NCI-H2171 (cell line): Measurements from ENCODE around the gene MRPL23.

ENCODE experiments used
- DNase-seq: peaks from one replicate; lab custom pipeline; 2025; lab: John Stamatoyannopoulos, UW

The MRPL23 gene

DNA sequence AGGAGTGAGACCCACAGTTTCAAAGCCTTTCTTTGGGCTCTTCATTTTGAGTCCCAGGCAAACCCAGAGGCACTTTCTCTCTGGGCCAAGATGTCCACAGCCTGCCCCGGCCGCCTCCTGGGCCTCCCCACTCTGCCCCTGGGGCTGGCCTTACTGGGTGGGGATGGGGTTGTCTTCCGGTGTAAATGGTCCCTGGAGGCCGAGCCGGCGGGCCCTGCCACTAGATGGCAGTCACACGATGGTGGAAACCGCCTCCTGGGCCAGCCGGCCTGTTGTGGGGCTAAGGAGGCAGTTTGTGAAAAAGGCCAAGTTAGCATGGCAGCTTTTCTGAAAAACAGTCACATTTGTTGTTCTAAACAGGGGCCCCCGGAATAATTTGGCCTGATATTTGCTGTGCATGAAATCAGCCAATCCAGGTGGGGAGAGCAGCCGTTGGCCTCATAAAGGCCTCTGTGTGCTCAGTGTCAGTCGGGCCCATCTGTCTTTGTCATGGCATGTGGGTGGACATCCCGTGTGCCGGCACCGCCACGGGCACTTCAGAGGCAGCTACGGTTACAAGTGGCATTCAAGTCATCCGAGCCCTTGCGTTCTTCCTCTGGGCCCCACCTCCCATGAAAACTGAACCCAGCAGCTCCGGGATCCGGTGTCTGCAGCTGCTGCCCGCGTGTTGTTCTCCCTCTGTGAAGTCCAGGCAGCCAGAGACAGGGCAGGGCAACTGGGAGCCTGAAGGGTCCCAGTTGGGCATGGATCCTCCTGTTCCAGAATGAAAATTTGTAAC is 6.5 kb downstream of the MRPL23 start:
- no peak for DNase-seq

DNA sequence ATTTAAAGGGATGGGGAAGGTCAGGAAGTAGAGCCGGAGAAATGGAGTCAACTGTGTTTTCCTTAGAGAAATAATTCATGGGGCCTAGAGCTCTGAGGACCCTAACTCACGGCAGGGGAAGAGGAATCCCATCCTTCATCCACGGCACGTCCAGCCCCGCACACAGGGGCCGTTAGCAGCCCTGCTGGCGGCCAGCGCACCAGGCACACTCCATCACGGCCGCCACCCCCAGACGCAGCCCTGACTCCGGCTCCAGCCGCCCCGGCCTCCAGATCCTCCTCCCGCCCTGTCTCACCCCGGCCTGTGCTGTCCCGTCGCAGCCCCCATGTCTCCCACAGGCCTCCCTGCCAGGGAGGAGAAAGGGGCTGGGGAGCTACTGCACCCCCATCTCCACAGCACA is 11.2 kb downstream of the MRPL23 start:
- DNase-seq, result no peak

- no peak for DNase-seq
Observed at GRCh38 chr11:1959786-1960185, 12.7 kb downstream of the MRPL23 start.

DNA sequence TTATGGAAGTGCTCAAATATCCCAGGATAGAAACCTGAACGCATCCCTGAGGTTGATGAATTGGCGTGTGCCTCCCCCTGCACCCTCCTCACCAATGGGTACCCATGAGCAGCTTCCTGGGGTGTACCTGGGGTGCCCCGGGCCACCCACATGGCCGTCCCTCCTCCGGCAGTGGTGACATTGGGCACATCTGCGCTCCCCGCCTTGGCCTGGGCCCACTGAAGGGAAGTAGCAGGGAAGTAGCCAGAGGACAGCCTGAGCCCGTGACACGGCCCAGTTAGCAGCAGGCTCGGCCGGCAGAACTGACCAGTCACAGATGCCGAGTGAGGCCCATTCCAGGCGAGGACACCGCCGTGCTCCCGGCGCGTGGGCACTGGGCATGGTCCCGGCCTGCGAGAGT is 16.7 kb downstream of the MRPL23 start:
- no peak for DNase-seq

DNA sequence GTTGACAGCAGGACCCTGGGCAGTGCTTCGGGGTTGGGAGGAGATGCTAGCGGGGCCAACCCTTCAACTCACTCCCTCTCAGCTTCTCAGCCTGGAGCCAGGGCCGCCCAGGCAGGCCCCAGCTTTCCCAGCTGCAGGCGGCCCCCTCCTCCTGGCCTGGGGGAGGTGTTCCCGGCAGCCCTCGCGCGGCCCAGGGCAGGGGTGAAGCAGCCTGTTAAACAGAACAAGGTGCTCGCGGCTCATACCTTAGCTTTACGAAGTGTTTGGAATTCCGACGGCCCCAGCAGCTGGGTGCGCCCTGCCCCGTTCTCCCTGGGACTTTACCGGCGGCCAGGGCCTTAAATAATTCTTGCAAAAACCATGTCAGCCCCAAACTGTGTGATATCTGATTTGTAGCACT is 17.2 kb downstream of the MRPL23 start:
- no peak for DNase-seq

GRCh38 chr11:1964955-1965354 is 17.8 kb downstream of the MRPL23 start:
- DNase-seq, result no peak

- no peak for DNase-seq
Observed at GRCh38 chr11:1966531-1966930, 19.4 kb downstream of the MRPL23 start.

GRCh38 chr11:1967641-1968225 is 20.6 kb downstream of the MRPL23 start:
- no peak for DNase-seq

DNA sequence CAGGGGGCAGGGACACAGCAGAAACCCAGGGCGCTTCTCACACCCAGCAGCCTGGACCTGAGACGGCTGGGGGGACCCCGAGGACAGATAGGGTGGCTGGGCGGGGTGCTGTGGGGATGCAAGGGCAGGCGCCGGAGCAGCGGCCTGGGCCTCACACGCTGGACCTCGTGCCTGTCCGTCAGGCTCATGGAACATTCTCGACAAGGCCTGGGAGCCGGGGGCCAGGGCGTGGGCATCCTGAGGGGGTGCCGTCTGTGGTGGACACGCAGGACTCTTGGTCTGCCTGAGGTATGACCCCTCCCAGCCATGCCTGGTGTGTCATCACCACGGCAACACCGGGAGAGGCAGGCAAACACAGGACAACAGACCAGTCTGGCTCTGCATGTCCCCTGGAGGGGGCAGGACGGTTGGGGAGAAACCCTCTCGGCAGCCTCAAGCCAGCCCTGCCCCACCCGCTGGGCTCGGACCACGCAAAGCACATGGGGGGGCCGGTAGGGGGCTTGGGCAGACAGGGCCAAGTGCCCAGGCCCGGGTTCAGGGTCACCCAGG is 21.4 kb downstream of the MRPL23 start:
- no peak for DNase-seq

DNA sequence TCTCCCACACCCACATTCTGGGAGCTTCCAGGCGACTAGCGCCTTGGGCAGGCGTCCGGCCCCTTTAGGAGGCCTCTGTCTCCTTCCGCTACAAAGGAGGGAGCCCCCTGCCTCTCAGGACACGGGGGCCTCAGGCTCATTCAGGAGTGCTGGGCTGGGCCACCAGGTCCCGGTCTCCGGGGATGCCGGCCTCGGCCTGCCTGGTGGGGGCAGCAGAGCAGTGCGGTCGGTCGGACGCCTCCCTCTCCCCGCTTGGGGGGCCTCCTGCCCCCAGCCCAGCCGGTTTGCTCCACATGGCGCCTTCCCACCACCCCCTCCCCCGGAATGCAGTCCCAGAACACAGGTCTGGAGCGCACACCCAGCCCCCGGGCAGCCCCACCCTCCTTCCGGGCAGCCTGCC is 21.9 kb downstream of the MRPL23 start:
- DNase-seq, result no peak

- DNase-seq, result no peak
Observed at GRCh38 chr11:1969776-1970175, 22.6 kb downstream of the MRPL23 start.

- no peak for DNase-seq
Observed at GRCh38 chr11:1970956-1971355, 23.8 kb downstream of the MRPL23 start.

DNA sequence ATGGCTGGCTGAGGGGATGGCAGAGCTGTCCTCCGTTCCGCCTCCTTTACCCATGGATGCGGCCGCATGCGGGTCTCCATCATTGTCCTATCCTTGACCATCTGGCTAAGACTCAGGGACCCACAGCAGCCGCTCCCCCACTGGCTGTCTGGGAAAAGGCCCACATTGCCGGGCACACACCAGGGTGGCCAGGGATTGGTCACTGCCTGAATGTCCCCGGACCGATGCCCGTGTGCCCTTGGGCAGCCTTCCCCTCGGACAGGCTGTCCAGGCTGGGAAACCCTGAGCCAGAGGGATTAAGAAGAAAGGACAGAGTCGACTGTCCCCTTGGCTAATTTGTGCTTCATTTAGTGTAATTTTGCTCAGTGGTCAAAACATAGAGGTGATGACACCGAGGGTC is 28.1 kb downstream of the MRPL23 start:
- no peak for DNase-seq

DNA sequence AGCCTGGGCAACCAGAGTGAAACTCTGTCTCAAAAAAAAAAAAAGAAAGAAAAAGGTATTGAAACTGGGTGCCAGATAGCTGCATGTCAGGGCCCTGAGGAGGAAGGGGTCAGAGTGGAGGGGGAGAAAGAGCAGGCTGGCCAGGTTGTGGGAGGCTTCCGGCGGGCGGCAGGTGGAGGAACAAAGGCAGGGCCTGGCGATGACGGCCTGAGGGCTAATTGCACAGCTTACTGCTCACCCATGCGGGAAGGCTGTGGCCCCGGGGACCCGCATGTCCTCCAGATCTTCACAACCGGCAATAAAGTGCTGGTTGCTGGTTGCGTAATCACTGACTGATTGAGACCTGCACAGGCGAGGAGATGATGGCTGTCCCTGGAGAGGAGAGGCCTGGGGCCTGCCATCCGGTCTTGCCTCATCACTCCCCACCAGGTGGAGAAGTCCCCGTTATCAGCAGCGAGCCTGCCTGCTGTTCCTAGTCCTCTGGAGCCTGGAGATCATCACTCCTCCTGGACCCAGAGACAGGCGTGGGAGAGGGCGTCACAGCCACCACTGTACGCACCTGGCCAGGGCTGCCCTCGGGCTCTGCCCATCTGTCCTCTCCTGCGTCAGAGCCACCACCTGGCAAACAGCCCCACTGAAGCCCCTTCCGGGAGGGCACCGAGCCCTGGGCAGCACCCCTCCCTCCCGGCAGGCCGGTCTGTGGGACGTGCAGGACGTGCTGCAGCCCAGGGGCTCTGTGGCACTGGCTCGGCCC is 31.8 kb downstream of the MRPL23 start:
- DNase-seq, result no peak

GRCh38 chr11:1979607-1980006 is 32.5 kb downstream of the MRPL23 start:
- DNase-seq, result no peak

DNA sequence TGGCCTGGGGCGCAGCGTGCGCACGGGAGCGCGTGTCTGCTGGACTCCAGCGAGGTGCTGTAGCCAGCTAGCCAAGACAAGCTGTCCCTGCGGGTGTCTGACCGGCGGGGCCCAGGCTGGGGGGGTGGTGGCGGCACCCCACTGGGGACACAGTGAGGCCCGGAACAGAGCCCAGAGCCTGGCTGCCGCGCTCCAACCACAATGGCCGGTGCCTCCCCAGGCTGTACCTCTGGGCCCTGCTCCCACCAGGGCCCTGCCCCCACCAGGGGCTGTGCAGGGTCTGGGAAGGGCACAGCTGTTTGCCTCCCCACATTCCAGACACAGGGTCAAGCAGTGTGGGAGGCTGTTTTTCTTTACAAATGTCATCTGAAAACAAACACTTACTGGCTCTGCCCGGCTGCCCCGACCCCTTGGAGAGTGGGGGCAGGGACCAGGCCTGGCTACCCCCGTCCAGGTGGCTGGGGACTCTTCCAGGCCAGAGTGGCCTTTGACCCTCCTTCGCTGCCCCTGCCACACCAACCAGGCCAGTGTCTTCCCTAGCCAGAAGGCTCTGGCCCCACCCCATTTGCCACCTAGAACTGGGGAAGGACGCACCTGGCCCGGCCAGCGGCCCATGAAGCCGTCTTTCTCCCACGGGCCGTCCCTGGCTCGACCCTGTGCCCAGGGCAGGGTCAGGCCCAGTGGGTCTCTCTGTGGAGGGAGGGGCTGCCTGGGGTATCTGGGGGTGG is 35.9 kb downstream of the MRPL23 start:
- no peak for DNase-seq

GRCh38 chr11:1983601-1983961 is 36.4 kb downstream of the MRPL23 start:
- no peak for DNase-seq

GRCh38 chr11:1987024-1987423 is 39.9 kb downstream of the MRPL23 start:
- no peak for DNase-seq

- DNase-seq, result no peak
Observed at GRCh38 chr11:1988174-1988573, 41.0 kb downstream of the MRPL23 start.

DNA sequence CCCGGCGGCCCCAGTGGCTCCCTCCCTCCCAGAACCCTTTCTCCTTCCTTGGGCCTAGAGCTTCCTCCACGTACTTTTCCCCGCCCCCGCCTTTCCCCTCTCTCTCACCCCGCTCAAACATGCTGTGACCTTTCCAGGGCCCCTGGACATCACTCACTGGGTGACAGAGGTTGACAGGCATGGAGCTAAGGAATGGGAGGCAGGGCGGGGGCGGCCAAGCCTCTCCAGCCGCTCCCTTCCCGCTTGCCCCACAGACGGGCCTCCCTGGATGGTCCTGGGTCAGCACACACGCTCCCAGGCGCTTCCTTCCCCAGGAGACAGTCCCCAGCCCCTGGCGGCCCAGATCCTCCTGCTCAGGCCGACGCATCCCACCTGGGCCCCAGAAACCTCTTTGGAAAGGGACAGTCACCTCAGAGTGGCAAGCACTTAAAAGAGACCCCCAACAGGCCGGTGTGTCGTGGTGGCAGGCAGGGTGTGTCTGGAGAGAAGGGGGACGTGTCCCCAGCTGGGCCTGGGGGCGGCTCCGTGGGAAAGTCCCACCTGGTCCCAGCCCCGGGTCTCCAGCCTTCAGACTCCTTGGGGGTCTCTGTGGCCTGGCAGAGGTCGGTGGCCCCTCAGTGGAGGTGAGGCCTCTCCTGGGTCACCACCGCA is 41.7 kb downstream of the MRPL23 start:
- no peak for DNase-seq

DNA sequence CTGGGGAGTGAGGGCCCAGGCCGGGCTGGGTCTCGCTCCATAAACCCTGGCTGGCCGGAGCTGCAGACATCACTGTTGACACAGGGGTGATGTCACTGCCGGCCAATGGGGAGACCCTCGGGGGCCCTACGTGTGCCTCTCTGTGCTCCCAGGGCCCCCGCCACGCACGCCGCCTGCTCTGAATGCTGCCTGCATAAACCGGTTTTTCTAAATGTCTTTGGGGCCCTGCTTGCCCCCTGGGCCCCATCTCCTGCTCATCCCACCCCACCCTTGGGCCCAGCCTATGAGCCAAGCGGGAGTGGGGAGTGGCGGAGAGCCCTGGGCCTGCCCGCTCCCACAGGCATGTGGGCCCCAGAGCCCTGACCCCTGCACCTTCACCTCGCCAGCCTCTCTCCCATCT is 42.8 kb downstream of the MRPL23 start:
- no peak for DNase-seq
